Measurements from ENCODE around the gene NEK7.

- TF ChIP-seq EZH2phosphoT487 (IDR thresholded peaks at IDR 0.05; ENCODE audit: insufficient read depth, low read depth) (no peak), EZH2 (IDR thresholded peaks at IDR 0.05; ENCODE audit: insufficient read depth, poor library complexity, severe bottlenecking) (no peak)
Observed at GRCh38 chr1:198135366-198135765, 21.4 kb upstream of the NEK7 start.

Data from GM23248 (cell line).